ENCODE results near the gene FNTB. TPM values are rescaled to one million over a fixed set of nuclear protein-coding genes. Genes with fewer than 3 reads are reported as not detected.

Gene FNTB
- total RNA-seq, 4 donors from 2014 or later = 34.0 to 48.6 (median 38.8) TPM

GRCh38 chr14:64945431-64946178, 41.1 kb upstream of the FNTB start:
- intact Hi-C loops (cut with DNase I; ENCODE audit: low total_unique reads) = no loop called here
- peak in 1 of 2 donors; percentile 43 for DNase-seq (ENCODE audit: low spot score in 2 of 2)
- TF ChIP-seq, protein P1, sequence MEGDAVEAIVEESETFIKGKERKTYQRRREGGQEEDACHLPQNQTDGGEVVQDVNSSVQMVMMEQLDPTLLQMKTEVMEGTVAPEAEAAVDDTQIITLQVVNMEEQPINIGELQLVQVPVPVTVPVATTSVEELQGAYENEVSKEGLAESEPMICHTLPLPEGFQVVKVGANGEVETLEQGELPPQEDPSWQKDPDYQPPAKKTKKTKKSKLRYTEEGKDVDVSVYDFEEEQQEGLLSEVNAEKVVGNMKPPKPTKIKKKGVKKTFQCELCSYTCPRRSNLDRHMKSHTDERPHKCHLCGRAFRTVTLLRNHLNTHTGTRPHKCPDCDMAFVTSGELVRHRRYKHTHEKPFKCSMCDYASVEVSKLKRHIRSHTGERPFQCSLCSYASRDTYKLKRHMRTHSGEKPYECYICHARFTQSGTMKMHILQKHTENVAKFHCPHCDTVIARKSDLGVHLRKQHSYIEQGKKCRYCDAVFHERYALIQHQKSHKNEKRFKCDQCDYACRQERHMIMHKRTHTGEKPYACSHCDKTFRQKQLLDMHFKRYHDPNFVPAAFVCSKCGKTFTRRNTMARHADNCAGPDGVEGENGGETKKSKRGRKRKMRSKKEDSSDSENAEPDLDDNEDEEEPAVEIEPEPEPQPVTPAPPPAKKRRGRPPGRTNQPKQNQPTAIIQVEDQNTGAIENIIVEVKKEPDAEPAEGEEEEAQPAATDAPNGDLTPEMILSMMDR (IDR thresholded peaks at IDR 0.05) = no peak
- no peak overlapping the region for H3K4me3 ChIP-seq (ENCODE audit: low read depth, poor library complexity, severe bottlenecking)
- 93 to 95% methylated on average over 12 of the region's 12 CpGs for WGBS, 2 donors

GRCh38 chr14:64946310-64947045, 40.2 kb upstream of the FNTB start:
- intact Hi-C loops (cut with DNase I; ENCODE audit: low total_unique reads) = no loop called here
- H3K4me3 ChIP-seq (ENCODE audit: low read depth, poor library complexity, severe bottlenecking) = no peak overlapping the region
- DNase-seq (ENCODE audit: low spot score in 2 of 2) = peak; percentile 6 to 53
- 76 to 83% methylated on average over 6 of the region's 6 CpGs for WGBS, 2 donors
- no peak for TF ChIP-seq POLR2A (IDR thresholded peaks at IDR 0.05)
- TF ChIP-seq, protein P1 (IDR thresholded peaks at IDR 0.05) = no peak

- peak in 1 of 2 donors; percentile 81 for DNase-seq (ENCODE audit: low spot score in 2 of 2)
- H3K4me3 ChIP-seq (ENCODE audit: low read depth, poor library complexity, severe bottlenecking) = no peak overlapping the region
- intact Hi-C loops (cut with DNase I; ENCODE audit: low total_unique reads) = no loop called here
- 78 to 88% methylated on average over 27 to 28 of the region's 28 CpGs for WGBS, 2 donors
- TF ChIP-seq POLR2A (IDR thresholded peaks at IDR 0.05) = no peak
Observed at GRCh38 chr14:64947710-64948611, 38.7 kb upstream of the FNTB start.

GRCh38 chr14:64948612-64949210, 38.0 kb upstream of the FNTB start:
- 82 to 98% methylated on average over 8 of the region's 8 CpGs for WGBS, 2 donors
- intact Hi-C loops (cut with DNase I; ENCODE audit: low total_unique reads) = no loop called here
- TF ChIP-seq, protein P1 (IDR thresholded peaks at IDR 0.05) = no peak
- no peak for TF ChIP-seq POLR2A (IDR thresholded peaks at IDR 0.05)
- DNase-seq (ENCODE audit: low spot score in 2 of 2) = peak in 1 of 2 donors; percentile 46
- no peak overlapping the region for H3K4me3 ChIP-seq (ENCODE audit: low read depth, poor library complexity, severe bottlenecking)

DNA sequence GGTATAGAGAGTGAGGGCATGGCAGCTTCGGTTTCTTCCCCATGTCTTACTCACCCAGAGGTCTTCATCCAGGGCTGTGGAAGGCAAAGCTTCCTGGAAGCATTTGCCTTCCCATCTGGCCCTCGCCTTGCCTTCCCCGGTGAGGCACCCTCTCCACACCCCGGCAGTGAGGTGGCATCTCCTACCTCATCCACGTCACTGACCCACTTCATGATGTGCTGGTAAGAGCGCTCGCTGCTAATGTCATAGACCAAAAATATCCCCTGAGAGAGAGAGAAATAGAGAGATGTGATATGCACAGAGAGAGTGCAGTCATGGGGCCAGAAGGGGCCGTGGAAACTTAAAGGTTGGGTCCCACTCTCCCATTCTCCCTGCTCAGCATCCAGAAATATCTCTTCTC, 35.8 kb upstream of the FNTB start:
- WGBS, 2 donors = 98% methylated on average over 8 of the region's 8 CpGs
- intact Hi-C loops (cut with DNase I; ENCODE audit: low total_unique reads) = no loop called here
- DNase-seq (ENCODE audit: low spot score in 2 of 2) = peak in 1 of 2 donors; percentile 67

More for the DNA sequence above, 35.8 kb upstream of the FNTB start:
- no peak overlapping the region for H3K4me3 ChIP-seq (ENCODE audit: low read depth, poor library complexity, severe bottlenecking)
- TF ChIP-seq, protein P1 (IDR thresholded peaks at IDR 0.05) = no peak
- no peak for TF ChIP-seq POLR2A (IDR thresholded peaks at IDR 0.05)

Data from lower leg skin (tissue), 4 donors.